Activated T-helper 1 cell treated with Interleukin-2 at 50 U/mL for 16 hours (primary cell): ENCODE data around the gene INSC.

ENCODE experiments used
- DNase-seq: peaks from one replicate; pipeline ENCODE4 v3.0.0-alpha.2; 2020; ENCODE audit warnings: low read depth

The INSC gene

DNA sequence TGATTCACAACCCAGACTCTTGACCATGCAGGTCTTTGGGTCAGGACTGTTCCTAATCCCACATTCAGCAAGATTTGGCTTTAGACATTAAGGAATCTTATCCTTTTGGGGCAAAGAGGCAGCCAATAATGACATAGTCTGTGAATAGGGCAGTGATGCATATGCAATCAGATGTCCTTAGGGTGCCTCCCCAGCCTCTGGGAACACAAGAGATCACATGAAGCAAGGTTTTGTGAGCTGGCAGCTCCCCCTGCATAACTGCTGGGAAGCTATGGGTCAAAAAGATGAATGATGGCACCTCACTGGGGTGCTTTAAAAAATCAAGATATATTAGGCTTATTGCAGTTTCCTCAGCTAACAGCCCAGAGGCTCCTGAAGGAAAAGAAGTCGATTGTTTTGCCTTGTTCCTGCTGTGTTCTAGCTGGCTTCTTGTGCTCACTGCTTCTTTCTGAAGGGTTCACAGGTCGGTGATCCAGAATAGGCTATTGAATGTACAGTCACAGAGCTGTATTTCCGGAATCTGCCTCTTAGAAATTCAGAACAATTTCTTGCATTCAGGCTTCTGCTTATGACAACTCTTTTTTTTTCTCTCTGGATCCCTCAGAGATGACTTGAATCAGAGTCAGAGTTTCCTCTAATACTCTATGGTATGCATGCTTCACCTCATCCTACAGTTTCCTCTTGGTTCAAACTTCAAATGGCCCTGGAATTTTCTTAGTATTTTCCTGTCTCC is 31.7 kb downstream of the INSC start:
- no peak for DNase-seq

DNA sequence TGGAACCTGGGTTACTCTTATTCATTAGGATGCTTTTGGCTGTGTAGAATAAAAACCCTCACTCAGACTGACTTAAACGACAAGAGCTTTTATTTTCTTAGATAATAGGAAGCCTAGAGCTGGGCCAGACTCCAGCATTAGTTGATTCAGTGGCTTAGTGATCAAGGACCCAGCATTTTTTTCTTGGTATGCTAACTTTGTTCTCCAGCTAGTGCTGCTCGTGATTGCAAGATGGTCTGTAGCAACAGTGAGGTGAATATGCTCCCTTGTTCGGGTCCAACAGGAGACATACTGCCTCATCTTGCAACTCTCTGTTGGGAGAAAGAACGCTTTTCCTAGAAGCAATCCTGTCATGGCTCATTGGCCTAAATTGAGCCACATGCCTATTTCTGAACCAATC is 33.4 kb downstream of the INSC start:
- no peak for DNase-seq

DNA sequence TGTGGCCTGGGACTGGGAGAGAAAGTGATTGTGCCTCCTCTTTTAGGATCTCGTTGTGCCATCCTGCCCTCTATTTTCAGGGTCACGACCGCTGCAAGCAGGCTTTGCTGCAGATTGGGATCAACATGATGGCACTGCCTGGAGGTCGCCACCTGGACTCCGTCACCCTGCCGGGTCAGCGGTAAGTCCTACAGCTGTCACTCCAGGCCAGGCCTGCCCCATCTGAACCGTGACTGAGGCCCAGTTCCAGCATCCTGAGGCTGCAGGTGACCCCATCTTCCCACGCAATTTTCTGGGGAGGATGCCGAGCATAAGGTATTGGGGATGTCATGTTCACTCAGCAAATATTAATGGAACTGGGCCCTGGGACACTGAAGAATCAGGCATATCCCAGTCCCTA is 34.3 kb downstream of the INSC start:
- DNase-seq = no peak

DNA sequence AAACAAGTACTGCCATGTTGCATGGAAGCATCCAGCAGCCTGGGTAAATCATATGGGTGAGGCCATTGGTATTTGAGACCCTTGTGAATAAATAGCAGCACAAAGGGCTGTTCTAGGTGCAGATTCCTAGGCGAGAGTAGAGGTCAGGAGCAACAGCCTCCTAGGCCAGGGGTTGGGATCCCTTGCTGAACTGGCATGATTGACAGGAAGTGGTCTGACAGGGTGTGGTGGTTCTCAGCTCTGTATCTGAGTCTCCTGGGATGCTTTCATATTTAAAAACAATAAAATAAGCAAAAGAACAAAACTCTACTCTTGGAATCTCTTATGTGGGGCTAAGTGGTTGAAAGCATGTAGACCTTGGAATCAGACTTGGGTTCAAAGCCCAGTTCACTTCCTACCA is 35.8 kb downstream of the INSC start:
- no peak for DNase-seq

DNA sequence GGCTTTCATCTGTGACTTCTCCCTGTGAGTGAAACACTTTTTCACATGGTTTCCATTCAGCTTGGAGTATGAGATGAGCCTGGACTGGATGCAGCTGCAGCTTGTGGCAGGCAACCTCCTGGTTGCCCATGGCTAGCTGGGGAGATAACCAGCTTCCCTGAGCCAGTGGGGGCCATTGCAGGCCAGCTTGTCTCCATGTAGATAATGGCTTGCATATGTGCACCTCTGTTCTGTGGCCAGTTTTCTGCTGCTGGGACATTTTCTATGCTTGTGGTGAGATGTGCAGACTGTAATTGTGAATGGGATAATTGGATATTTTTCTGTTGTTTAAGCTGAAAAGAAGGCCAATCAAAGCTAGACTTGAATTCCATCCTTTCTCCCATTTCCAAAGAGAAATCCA is 38.5 kb downstream of the INSC start:
- no peak for DNase-seq

DNA sequence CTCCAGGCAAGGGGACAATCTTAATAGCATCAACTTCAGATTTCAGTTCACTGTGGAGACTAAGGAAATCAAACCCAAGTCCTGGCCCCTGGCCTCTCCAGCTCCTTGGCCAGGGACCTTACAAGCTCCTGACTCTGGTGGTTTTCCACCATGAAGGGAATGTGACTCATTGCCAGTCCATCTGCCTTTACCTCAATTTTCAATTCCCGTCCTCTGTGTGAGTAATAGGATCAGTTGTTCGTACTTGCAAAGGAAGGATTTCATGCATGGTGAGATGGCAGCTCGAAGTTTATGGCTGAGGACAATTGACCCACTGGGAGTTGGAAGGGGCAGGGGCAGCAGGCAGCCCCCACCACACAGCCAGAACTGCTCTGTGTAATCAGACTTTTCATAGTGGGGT is 42.5 kb downstream of the INSC start:
- DNase-seq = no peak

DNA sequence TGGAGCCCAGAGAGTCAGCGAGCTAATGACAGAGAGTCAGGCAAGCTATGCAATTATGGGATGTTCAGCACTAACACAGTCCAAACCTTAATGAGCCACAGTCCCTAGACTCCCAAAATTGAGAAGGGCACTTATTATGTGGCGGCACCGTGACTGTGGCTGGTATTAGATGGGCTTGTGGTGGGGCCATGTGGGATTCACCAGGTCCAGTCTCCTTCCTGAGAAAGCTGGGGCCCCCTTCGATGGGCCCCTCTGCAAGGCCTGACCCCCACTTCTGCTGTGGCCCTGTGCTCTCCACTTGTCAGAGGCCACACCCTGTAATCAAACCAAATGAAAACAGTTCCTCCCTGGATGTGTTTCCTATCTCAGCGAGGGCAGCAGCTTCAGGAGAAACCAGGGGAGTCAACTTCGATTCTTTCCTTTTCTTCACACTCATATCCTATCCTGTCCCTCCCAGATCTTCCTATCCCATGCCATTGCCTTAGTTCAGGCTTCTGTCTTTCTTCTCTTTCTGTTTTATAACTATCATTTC is 42.9 kb downstream of the INSC start:
- DNase-seq = no peak

DNA sequence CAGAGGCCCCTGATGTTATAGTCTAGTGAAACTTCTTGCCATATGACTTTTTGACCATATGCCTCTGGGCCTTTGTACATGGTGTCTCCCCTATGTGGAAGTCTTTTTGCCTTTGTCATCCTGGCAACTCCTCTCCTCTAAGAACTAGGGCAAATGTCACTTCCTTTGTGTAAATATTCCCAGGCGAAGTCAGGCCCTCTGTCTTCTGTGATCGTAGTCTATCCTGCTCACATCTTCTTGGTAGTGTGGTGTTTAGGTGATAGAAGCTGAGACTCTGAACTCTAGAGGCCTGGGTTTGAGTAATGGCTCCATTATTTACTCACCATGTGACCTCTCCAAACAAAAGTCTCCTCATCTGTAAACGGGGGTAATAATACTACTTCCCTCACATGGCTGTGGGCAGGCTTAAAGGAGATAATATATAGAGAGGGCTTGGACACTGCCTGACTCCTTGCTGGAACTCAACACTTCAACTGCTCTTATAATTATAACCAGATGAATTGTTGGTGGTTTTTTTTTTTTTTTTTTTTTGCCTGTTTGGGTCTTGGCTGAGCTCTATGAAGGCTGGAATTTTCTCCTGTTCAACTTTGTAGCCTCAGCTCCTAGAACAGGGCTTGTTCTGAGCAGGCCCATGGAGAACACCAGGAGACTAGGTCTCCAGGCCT is 43.8 kb downstream of the INSC start:
- no peak for DNase-seq

DNA sequence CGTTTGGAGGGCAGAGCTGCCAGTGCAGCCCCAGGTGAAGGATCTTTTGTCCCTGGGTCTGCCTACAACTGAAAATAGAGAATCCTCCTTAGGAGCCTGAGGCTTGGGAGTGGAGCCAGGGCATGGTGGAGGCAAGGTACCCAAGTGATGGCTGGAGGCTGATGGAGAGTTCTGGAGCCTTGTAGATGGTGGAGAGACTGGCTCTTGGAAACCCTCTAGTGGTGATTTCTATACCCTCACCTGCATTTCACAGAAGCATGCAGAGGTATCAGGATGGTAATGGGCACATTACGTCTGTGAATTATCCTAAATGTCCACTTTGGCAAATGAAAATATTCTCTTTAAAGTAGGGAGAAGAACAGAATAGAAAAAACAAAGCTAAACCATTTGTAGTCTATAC is 44.4 kb downstream of the INSC start:
- no peak for DNase-seq

DNA sequence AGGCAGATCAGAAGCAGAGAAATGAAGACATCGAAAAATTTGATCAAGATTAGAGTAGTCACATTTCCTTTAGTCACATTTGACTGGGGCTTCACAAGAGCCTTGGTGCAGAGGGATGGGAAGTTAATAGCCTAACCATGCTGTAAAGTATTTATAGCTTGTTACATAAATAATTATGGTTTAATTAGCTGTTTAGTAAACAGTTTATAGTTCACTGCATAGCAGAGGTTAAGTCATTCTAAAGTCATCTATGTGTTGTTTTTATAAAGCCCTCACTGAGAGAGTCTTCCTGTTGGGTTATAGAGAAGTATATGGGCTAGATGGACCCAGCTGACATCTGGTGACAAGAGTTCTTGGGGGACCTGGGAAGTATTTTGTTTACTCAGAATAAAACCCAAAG is 47.1 kb downstream of the INSC start:
- no peak for DNase-seq

DNA sequence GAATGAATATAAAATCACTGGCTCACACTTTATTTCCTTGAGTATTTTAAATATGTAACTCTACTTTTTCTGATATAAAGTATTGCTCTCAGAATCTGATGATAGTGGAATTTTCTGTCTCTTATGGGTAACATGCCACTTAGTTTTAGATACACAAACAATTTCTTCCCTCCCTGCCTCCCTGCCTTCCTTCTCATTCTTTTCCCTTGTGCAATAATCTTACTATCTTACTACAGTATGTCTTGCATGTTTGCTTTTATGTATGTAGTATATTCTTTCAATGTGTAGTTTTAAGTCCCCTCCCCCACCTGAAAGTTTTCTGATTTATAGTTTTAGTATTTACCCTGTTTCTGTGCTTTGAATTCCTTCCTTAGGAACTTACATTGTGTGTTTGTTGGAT is 48.4 kb downstream of the INSC start:
- DNase-seq = no peak

DNA sequence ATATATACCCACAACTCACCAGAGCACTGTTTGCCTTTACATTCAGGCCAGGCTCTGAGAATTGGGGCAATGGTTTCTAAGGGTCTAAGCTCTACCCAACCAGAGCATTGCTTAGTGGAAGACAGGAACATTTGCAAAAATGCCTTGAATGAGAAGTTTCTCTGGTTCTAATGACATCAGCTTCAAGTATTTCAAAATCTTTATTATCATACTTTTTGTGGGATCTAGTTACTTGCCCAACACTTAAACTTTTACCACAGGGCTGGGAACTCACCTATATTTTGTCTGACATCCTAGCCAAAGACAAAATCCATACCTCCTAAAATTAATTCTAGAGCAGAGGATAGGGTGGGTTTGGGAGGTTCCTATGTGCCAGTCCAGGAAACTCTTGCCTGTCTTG is 51.5 kb downstream of the INSC start:
- DNase-seq = no peak

DNA sequence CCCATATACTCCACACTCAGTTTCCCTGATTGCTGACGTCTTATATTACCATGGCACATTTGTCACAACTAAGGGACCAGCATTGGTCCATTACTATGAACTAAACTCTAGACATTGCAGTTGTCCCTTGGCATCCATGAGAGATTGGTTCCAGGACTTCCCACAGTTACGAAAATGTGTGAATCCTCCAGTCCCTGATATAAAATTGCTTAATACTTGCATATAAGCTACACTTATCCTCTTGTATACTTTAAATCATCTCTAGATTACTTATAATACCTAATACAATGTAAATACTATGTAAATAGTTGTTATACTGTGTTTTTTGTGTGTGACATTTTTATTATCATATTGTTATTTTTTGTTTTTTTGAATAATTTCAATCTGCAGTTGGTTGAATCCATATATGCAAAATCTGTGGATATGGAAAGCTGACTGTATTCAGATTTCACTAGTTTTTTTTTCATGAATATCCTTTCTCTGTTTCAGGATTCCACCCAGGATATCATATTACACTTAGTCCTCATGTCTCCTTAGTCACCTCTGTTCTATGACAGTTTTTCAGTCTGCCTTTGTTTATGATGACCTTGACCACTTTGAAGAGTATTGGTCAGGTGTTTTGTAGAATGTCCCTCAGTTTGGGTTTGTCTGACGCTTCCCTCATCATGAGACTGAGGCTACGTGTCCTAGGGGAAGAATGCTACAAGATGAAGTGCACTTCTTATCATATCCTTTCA is 55.3 kb downstream of the INSC start:
- no peak for DNase-seq

DNA sequence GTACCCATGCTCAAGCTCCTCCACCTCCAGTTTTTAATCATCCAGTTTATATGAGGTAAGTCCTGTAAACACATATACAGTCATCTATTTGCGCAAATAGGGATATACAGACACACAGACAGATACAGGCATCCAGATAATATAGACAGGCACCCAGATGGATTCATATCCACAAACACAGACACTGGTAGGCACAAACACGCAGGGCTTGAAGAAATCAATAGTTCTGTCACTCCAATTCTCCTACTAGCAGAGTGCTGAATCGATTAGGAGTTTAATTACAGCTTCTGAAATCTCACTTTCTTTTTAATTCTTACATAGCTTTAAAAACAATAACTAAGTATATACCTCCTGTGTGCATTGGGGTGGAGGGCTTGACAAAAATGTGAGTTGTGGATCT is 56.0 kb downstream of the INSC start:
- no peak for DNase-seq

DNA sequence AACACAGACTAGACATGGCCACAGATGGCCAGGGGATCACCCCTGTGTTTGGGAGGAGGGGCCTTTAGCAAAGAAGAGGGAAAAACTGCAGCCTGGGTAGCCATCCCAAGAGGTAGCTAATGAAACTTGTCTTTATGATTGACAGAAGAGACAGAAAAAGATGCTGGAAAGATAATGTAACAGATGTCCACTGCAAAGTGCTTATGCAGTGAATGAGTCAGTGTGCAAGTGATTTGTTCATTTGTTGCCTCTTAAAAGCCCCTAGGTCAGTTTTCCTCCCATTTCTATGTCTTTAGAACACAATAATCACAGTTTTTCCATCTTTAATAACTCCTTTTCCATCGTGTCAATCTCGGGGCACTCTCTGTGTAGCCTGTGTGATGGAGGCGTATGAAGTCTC is 57.2 kb downstream of the INSC start:
- DNase-seq = no peak

DNA sequence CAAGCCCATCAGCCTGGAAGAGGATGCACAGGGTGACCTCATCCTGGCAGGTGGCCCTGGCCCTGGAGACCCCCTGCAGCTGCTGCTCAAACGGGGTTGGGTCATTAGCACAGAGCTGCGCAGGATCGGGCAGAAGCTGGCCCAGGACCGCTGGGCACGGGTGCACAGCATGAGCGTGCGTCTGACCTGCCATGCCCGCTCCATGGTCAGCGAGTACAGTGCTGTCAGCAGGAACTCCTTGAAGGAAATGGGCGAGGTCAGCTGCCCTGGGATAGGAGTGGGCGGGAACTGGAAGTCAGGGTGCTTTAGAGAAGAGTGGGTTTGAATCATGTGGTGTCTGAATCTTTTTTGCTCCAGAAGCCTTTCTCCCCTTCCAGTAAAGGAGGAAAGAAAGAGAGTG is 61.1 kb downstream of the INSC start:
- no peak for DNase-seq

DNA sequence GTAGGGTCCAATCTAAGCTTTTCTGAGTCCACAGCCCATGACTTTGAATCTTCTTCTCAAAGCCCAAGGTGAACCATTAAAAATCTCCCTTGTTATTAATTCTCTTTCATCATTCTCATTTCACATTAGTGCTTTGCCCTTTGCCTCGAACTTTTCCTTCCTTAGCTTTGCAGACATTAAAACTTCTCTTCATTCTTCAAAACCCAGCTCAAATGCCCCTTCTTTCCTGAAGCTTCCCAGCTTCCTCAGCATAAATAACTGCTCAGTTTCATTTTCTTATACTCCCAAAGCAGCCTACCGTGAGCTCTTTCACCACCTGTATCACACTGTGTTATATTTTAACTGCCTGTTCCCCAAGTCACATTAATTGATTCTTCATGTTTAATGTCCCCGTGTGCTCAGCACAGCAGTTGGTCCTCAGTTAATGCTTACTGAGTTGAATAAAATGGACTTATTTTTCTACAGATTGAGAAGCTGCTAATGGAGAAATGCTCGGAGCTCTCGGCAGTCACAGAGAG is 62.0 kb downstream of the INSC start:
- DNase-seq = no peak

DNA sequence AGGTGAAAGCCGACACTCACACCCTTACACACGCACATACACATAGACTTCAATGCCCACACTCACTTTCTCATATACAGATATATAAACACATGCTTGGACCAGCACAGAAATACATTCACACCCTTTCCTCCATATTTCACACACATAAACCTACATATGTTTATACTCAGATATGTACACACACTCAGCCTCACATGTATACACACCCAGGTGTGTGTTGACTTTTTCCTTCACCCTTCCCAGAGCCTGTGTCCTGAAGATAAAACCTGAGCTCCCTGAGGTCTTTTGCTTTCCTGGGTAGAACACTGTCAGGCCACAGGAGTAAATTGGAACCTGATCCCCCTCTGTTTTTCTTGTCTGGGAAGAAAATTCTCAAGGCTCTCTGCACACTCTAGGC is 62.8 kb downstream of the INSC start:
- DNase-seq = no peak

DNA sequence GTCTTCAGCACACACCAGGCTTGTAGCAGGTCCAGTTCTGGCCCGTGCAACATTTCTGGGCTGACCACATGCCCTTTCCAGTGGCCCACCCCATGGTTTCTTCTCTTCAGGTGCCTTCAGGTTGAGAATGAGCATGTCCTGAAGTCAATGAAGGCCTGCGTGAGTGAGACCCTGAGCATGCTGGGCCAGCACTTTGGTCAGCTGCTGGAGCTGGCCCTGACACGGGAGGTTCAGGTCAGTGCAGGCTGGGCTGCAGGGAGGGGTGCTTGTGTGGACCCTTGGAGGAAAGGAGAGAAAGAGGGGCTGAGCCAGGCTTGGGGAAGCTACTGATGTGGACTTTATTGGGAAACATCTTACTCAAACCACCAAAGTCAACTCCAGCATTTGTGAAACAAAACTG is 63.5 kb downstream of the INSC start:
- DNase-seq = no peak

DNA sequence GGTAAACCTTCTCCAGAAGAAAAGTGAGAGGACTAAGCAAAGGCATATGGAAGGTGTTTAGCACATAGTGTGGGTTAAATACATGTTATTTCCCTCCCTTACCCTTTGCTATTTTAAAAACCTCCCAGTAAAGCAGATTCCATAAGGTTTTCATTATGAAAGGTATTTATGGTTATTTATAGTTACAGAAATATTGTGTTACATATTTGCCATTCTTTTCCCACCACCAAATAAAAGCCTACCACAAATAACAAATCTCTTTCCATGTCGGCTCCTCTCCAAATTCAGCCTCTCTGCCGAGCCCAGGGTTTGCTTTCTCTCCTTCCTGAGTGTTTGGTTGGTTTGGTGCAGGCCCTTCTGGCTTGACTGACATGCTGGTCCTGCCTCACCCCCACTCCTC is 64.4 kb downstream of the INSC start:
- DNase-seq = no peak

DNA sequence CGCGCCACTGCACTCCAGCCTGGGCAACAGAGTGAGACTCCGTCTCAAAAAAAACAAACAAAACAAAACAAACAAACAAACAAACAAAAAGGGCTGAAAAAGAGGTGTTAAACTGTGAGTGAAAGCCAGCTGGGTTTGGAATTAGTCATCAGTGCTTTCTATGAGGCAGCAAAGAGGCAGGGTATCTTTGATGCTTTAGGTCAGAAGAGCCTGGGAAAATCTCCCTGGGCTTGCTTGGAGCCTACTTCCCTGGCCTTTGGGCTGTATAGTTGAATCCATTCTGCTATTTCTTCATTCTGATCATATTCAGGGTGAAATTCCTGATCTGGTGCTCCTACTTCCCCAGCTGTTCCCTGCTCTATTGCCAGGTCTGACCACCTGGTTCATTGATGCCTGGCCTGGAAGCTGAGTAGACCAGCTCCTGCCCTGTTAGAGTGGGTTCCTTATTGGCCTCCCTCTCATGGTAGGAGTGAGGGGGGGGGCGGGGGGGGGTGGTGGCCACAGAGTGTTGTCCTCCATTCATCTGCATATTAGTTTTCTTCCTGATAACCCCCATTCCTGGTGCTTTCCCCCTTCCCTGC is 65.6 kb downstream of the INSC start:
- DNase-seq = no peak

DNA sequence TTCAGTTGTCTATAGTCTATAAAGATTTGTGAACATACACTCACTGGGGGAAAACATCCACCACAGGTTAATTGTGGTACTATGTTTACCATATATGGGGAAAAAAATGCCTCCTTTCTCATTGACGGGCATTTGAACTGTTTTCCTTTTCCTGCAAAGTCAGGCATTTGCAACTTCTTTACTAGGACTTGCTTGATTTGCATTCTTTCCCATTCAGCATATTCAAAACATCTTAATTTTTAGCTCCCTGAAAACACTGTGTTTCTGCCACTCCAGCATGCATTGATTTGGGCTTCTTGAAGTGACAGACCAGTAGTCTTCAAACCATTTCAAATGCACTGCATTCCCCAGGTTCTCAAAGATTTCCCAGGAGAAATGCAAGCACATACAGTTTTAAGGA is 67.6 kb downstream of the INSC start:
- DNase-seq = no peak

DNA sequence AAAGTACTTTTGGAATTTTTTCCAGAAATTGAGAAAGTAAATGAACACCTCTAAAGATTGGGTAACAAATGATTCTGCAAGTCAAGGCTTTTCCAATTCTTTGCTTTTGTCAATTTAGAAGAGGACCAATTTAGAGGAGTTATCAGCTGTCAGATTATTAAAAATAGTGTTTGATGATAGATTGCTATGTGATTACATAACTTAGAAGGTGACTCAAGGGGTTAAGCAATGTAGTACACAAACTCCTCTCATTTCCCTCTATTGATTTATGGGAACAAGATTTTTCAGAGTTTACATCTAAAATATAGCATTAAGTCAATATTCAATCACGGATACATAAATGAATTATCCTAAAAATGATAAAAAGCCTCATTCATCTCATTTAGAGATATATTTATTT is 70.3 kb downstream of the INSC start:
- DNase-seq = no peak
